NCI-H2029 (cell line): ENCODE measurements around the gene TTC33.
"Not testable (repeated sequence)": the region's sequence is repeated elsewhere in the genome, so short reads cannot be mapped to it uniquely, and the experiment has no call there.

Experiments
- DNase-seq: peaks from one replicate; lab custom pipeline; 2025; lab: John Stamatoyannopoulos, UW

The TTC33 gene

DNA sequence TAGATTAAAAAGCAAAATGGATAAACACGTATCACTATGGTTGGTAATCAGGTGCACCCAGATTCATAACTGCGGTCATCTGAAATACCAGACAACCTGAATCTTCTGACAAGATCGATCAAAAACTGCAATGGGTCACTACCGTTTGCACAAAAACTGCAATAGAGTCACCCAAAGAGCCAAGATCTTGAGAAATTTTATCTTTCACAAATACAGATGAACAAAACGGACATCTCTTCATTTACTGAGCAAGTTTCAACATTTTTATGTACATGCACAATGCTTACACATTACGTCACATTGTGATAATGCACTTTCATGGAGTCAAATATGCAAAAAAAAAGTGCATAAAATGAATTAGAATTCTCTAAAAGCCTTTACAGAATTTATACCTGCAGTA, 23.8 kb upstream of the TTC33 start:
- no peak for DNase-seq

GRCh38 chr5:40778133-40778532, 22.4 kb upstream of the TTC33 start:
- DNase-seq: no peak

DNA sequence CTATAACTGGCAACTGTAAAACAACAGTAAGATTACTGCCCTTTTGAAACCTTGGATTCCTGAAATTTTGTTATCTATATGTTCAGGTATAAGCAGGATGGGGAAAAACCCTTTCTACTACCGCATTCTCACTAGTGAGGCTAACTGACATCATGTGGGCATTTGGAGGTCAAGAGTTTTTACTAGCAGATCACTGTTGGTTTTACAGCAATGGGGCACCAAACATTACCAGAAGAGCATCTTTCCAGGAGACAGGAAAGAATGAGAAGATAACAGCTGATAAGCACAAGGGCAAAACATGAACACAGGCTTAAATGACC, 20.9 kb upstream of the TTC33 start:
- DNase-seq: no peak

DNA sequence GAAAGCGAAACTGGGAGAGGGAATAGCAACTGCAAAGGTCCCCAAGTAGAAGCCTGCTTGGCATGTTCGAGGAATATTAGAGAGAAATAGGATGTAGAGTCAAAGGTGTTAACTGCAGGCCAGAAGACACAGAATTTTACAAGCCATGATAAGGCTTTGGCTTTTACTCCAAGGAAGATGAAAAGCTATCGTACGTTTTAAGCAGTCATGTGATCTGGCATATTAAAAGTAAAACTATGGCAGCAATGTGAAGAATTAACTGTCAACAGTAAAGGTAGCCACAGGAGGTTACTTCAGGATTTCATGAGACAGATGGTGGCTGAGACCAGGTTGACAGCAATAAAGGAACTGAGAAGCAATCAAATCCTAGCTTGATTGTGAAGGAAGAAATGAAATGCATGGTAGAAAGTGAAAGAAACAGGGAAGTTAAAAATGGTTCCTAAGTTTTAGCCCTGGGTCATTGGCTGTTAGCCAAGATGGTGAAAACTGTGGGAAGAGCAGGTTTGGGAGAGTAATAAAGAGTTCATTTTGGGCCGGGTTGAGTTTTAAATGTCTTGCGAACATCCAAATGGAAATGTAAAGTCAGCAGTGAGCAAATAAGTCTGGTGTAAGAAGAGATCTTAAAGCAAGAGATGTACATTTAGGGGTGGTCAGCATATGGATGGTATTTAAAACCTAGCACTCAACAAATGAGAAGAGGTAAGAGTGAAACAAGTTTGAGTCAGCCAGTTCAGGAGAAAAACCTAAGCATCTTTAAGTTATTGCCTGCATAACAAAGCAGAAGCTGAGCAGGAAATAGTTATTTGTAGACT, 20.3 kb upstream of the TTC33 start:
- DNase-seq: no peak

DNA sequence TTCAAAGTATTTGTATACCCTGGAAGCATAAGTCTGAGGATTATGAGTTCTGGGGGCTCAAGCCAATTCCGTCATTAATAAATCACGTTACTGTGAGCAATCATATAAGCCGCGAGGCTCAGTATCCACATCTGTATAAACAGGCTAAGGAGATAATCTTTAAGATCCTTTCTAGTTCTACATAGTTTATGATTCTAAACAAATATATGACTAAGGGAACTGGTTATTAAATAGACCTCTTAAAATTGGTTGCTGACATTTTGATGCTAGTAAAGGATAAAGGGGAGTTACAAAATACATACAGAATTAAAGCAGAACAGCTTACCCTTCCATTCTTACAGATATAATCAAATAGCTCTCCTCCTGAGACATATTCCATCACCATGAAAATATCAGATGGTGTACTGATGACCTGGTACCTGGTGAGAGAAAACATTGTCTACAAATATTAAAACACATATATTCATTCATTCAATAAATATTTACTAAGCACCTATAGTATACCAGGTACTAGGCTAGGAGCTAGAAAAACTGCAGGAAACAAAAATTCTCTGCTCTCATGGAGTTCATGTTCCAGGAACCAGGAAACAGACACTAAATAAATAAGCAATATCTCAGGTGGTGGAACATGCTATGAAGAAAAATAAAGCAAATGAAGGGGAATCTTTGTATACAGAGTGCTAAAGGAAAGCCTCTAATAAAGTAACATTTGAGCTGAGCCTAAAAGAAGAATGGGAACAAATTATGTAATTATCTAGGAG, 19.5 kb upstream of the TTC33 start:
- DNase-seq: peak; percentile 40

DNA sequence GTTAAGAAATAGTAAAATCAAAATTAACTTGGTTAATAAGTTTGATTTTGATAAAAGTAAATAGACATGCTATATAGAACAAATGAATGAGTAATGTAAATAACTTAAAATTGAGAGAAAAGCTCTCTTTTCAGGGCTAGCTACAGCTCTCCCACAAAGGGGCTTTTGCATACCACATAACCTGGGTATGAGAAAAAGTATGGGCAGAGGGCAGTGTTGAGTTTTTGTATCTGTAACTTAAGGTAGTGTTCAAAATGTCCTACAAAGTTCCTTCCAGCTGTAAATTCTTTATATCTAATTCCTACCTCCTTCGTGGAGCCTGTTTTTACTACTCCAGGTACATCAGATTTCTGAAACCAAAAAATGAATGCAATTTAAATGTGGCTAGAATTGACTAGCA, 18.9 kb upstream of the TTC33 start:
- DNase-seq: no peak

- no peak for DNase-seq
Measured at GRCh38 chr5:40770764-40771163, 15.0 kb upstream of the TTC33 start.

DNA sequence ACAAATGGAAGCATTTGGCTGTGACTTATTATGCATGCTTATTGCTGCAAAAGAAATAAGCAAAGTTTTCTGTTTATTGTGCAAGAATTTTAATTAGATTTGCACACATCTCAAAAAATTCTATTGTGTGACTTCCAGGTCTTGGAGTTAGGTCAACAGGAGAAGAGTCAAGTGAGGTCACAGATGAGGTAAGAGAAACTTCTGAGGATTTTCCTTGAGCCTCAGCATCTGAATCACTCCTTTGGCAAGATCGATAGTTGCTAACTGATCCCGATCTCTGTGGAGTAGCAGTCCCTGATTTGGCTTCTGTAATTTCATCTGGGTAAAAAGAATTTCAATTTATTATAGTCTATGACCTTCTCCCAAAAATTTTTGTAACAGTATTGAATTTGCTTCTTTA, 6.9 kb upstream of the TTC33 start:
- DNase-seq: no peak

GRCh38 chr5:40757400-40757799, 1.6 kb upstream of the TTC33 start:
- DNase-seq: no peak

DNA sequence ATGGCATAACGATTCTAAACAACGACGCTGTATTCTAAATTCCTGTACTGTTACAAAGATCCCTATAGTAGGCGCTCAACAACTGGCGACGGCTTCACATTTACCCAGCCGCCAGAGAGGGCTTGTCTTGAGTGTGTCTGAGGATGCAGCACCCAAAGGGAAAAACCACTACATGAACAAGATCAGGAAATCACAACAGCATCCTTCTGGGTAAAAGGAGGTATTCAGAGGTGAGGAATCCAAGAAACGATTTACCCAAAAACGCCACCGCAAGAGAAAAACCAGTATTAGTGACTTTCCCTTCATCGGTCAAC, 711 bp downstream of the TTC33 start:
- peak; percentile 42 for DNase-seq

GRCh38 chr5:40754381-40755092, 1.2 kb downstream of the TTC33 start:
- no peak for DNase-seq

DNA sequence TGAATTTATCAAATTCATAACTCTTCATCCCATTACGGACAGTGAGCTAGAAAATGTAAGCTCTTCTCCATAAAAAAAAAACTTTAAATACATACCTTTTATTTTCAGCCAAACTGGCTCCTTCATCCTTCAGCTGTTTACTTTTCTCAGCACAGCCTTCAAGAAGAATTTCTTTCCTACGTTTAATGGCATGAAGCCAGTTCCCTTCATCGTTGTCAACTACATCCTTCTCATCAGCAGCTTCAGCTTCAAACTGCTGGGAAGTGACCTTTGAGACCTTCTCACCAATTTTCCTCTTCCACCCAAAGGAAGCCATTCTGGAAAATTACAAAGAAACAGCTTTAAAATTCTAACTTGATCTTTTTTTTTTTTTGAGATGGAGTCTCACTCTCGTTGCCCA, 9.1 kb downstream of the TTC33 start:
- no peak for DNase-seq

DNA sequence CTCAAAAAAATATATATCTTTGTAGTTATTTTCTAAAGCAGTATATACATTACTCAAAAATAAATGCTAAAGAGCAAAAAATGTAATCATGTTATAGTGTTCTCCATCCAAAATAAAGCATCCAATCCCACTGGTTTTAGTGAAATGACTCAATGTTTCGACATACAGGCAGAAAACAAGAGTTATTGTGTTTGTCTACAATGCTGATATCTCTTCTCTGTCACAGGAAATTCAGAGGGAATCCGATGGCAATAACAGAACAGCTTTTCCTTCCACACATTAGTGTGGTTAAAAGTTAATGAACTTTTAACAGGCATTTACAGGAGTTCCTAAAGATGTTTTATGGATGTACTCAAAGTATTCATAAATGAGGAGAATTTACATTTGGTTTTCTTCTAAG, 12.0 kb downstream of the TTC33 start:
- no peak for DNase-seq

- no peak for DNase-seq
Measured at GRCh38 chr5:40738502-40738901, 17.3 kb downstream of the TTC33 start.

DNA sequence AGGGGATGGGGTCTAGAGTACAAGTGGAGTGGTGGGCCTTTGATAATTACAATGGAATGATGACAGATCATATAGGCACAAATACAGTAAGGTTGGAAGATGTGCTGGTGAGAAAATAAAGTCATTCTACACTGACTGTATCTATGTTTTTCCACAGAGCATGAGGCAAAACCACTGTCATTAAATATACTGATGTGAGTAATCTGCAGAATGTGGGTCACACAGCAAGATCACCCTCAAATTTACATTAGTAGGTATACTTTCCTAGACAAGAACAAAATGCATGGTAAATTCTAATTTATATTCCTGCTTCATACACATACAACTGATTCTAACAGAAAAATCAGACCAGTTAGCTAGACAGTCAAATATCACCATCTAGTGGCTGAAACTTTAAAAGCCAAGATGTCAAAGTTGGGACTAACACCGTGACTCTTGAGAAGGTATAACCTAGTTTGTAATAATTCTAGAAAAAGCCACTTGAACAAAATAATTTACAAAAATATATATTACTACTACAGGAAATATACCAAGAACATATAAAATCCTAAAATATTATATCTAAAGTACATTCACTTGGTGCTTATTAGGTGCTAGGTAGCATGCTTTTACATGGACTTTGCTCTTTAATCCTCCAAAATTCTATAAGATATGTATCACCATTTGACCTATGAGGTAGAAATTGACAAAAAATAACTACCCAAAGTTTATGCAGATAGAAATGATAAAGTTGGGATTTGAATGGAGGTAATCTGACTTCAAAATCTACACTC, 19.5 kb downstream of the TTC33 start:
- DNase-seq: no peak

DNA sequence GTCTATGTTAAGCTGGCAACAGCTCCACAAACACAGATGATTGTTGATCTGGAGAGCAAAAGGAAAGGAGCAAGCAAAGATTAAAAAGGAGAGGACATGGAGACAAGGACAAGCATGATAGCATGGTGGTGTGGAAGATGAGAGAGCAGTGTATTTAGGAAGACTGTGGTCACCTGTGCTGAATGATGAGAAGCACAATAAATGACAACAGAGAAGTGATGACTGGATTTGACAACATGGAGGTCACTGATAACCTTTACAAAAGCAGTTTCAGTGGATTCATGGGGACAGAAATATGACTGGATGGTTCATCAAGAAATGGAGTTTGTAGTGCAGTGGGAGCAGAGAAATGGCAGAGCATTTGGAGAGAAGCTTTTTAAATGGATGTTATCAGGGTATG, 20.2 kb downstream of the TTC33 start:
- no peak for DNase-seq

DNA sequence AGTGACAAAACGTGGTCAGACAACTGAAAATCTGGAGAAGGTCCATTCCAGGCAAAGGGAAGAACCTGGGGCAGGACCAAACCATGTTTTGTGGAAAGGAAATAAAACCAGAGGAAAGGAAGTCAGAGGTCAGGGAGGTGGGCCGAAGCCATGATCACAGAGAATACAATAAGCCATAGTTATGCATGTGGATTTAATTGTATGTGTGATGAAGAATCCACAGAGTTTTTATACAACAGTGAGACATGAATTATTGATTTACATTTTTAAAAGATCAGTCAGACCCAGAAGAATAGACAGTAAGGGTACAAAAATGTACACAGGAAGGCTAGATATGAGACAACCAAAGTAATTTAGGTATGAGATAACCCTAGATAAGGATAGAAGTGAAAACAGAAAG, 20.8 kb downstream of the TTC33 start:
- DNase-seq: no peak

- DNase-seq: no peak
Measured at GRCh38 chr5:40733879-40734563, 21.7 kb downstream of the TTC33 start.

GRCh38 chr5:40733434-40733833, 22.3 kb downstream of the TTC33 start:
- no peak for DNase-seq

GRCh38 chr5:40722497-40722911, 33.3 kb downstream of the TTC33 start:
- DNase-seq: not testable (repeated sequence)

- DNase-seq: no peak
Measured at GRCh38 chr5:40720069-40720468, 35.7 kb downstream of the TTC33 start.

DNA sequence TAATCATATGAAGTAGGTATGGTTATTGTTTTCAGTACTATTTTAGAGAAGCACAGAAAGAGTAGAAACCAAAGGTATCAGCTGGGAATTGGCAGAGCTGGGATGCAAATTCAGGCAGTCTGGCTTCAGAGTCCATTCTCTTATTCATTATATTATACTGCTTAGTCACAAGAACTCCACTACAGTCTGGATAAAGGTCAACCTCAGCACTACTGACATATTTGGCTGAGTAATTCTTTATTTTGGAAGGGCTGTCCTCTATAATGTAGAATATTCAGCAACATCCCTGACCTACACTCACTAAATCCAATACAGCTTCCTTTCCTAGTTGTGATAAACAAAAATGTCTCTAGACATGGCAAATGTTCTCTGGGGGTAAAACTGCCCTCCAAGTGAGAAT, 38.5 kb downstream of the TTC33 start:
- no peak for DNase-seq
